ENCODE data around the gene CHCHD3. TPM values are rescaled to one million over a fixed set of nuclear protein-coding genes. Genes with fewer than 3 reads are reported as not detected.

CHCHD3 gene
- total and polyA plus RNA-seq, 12 donors, result 12.3 to 113 (median 54.2) TPM

- TF ChIP-seq POLR2A (IDR thresholded peaks at IDR 0.05) (no peak), CTCF (IDR thresholded peaks at IDR 0.05) (no peak)
- no peaks in the 10 kb centered on the region for H3K27me3 ChIP-seq
- no peaks in the 10 kb centered on the region for H3K9me3 ChIP-seq (replicated peaks in 1 of 3)
- no peaks in the 10 kb centered on the region for H3K36me3 ChIP-seq (replicated peaks in 1 of 2)
- H3K27ac ChIP-seq, result no peak overlapping the region
- DNase-seq, result no peak
- H3K4me1 ChIP-seq (replicated peaks in 1 of 2), result peaks cover 0 to 14% of the 10 kb centered on the region in 2 donors
- intact Hi-C loops (cut with DNase I), result no loop called here
- H3K4me3 ChIP-seq, result no peak overlapping the region
- 95 to 100% (median 98%) methylated on average over 1 of the region's 1 CpG for WGBS, 4 donors
These were observed 101.5 kb downstream of the CHCHD3 start for GRCh38 chr7:132980402-132980801.

- intact Hi-C loops (cut with DNase I), result no loop called here
- Histone ChIP-seq H3K4me1 (replicated peaks in 1 of 2) (peaks cover 0 to 14% of the 10 kb centered on the region in 2 donors), H3K27ac (no peak overlapping the region), H3K36me3 (replicated peaks in 1 of 2) (no peaks in the 10 kb centered on the region), H3K27me3 (no peaks in the 10 kb centered on the region), H3K9me3 (replicated peaks in 1 of 3) (no peaks in the 10 kb centered on the region), H3K4me3 (no peak overlapping the region)
- no peak for DNase-seq
- TF ChIP-seq CTCF (IDR thresholded peaks at IDR 0.05) (no peak), POLR2A (IDR thresholded peaks at IDR 0.05) (no peak)
These were observed 102.4 kb downstream of the CHCHD3 start for GRCh38 chr7:132979524-132979923.

GRCh38 chr7:132977234-132977633 lies 104.7 kb downstream of the CHCHD3 start:
- Histone ChIP-seq H3K27ac (no peak overlapping the region), H3K27me3 (no peaks in the 10 kb centered on the region), H3K4me1 (replicated peaks in 1 of 2) (peaks cover 0 to 23% of the 10 kb centered on the region in 2 donors), H3K9me3 (replicated peaks in 1 of 3) (no peaks in the 10 kb centered on the region), H3K36me3 (replicated peaks in 1 of 2) (no peaks in the 10 kb centered on the region), H3K4me3 (no peak overlapping the region)
- WGBS, 4 donors, result 76 to 93% (median 85%) methylated on average over 1 of the region's 1 CpG
- intact Hi-C loops (cut with DNase I), result no loop called here
- TF ChIP-seq POLR2A (IDR thresholded peaks at IDR 0.05) (no peak), CTCF (IDR thresholded peaks at IDR 0.05) (no peak)
- DNase-seq, result no peak

GRCh38 chr7:132972745-132973144 lies 109.1 kb downstream of the CHCHD3 start:
- TF ChIP-seq CTCF (IDR thresholded peaks at IDR 0.05) (no peak), POLR2A (IDR thresholded peaks at IDR 0.05) (no peak)
- Histone ChIP-seq H3K4me3 (no peak overlapping the region), H3K4me1 (replicated peaks in 1 of 2) (peaks cover 0 to 23% of the 10 kb centered on the region in 2 donors), H3K9me3 (replicated peaks in 1 of 3) (no peaks in the 10 kb centered on the region), H3K27ac (no peak overlapping the region), H3K36me3 (replicated peaks in 1 of 2) (no peaks in the 10 kb centered on the region), H3K27me3 (no peaks in the 10 kb centered on the region)
- intact Hi-C loops (cut with DNase I), result no loop called here
- no peak for DNase-seq
- WGBS, 4 donors, result 57 to 64% (median 61%) methylated on average over 1 of the region's 1 CpG
